Psoas muscle (tissue), 8 donors: Measurements from ENCODE around the gene HFM1. TPM values are rescaled to one million over a fixed set of nuclear protein-coding genes. Genes with fewer than 3 reads are reported as not detected.

ENCODE experiments used
- ATAC-seq, 4 donors: fragments of 200-7000 bp; cut with Tn5 transposase; one replicate each; pipeline ENCODE4 v1.9.1; 2020; ENCODE audit warnings: moderate library complexity in 3 of 4, mild to moderate bottlenecking in 2 of 4
- DNase-seq, 2 donors: peaks; one replicate each; pipeline ENCODE4 v3.0.0-alpha.2; 2020
- H3K27ac ChIP-seq: fragments of 200-600 bp; one replicate; pipeline ENCODE4 v1.8.0; 2022
- H3K27me3 ChIP-seq, 3 donors: fragments of 200-600 bp in 1 of 3; one replicate each; pipeline versions ENCODE4 v1.6.1 to v1.8.0; 2013 to 2022; ENCODE audit warnings: low read length in 2 of 3, mild to moderate bottlenecking in 2 of 3, moderate library complexity in 1 of 3; ENCODE audit not compliant: insufficient read depth in 3 of 3
- H3K36me3 ChIP-seq, 2 donors: fragments of 200-600 bp in 1 of 2; one replicate each; pipeline versions ENCODE4 v1.6.1 to v1.8.0; 2013 to 2022; ENCODE audit warnings: low read depth in 1 of 2, mild to moderate bottlenecking in 1 of 2, moderate library complexity in 1 of 2; ENCODE audit not compliant: insufficient read depth in 1 of 2
- H3K4me1 ChIP-seq: fragments of 200-600 bp; one replicate; pipeline ENCODE4 v1.8.0; 2022
- H3K4me3 ChIP-seq: fragments of 200-600 bp; one replicate; pipeline ENCODE4 v1.8.0; 2022; ENCODE audit warnings: mild to moderate bottlenecking
- H3K9me3 ChIP-seq: fragments of 200-600 bp; one replicate; pipeline ENCODE4 v1.8.0; 2022
- CTCF ChIP-seq: fragments of 200-600 bp; IDR thresholded peaks from one replicate; pipeline ENCODE4 v1.8.0; 2022; ENCODE audit warnings: antibody characterized with exemption
- WGBS, 3 donors: extraction: QIAGEN DNeasy Blood & Tissue Kit; methylation state at CpG; one replicate each; pipeline versions ENCODE4 v1.1.6 to v1.1.7; 2013; 5-methylcytosine and 5-hydroxymethylcytosine counted together
- intact Hi-C, 2 donors: fragments of 100-400 bp; cut with DNase I; formaldehyde crosslinking; loops; one replicate each; pipeline versions ENCODE4 v1.11.0 to v1.14.2; 2022
- polyA plus RNA-seq, 3 donors: library from polyadenylated mRNA; stranded (reverse); fragments of 200-250 nt; gene quantifications; one replicate each; pipeline ENCODE4 v1.2.3, GENCODE V29; 2013
- total RNA-seq, 4 donors: library from RNA; stranded (reverse); fragmentation: NEBNext Ultra II Directional in 2 of 4; extraction: Animal tissue kit (Norgen Biotek cat#: 25700) in 2 of 4; gene quantifications; one replicate each; pipeline versions ENCODE4 v1.2.1 to v1.2.4, GENCODE V29; 2021 to 2023
- donor health status: healthy with polysubstance abuse.
- donor health status: DM: no; HTN: no; CAD: no; lungs with moderate emphysema.
- donor health status: Bipolar disorder and iron deficiency.
- donor health status: healthy.
- donor health status: DM: yes; HTN: yes; CAD: no.
- donor health status: DM: no; HTN: no; CAD: no.
- donor health status: DM: no; HTN: no; CAD: no.
- donor health status: DM: yes; HTN: yes; CAD: no.

The HFM1 gene
- total and polyA plus RNA-seq, 7 donors = 0.08 to 3.1 (median 1.3) TPM

- 80 to 87% (median 84%) methylated on average over 1 of the region's 1 CpG for WGBS, 3 donors
These were observed 6.3 kb downstream of the HFM1 start for GRCh38 chr1:91398291-91398690.

GRCh38 chr1:91397605-91398004 lies 7.0 kb downstream of the HFM1 start:
- H3K9me3 ChIP-seq = no peaks in the 10 kb centered on the region
- H3K36me3 ChIP-seq = no peaks in the 10 kb centered on the region
- DNase-seq (no peak), ATAC-seq (no peak)
- TF ChIP-seq CTCF = no peak
- no peaks in the 10 kb centered on the region for H3K27me3 ChIP-seq
- 69 to 79% (median 74%) methylated on average over 4 of the region's 4 CpGs for WGBS, 3 donors
- intact Hi-C loops = no loop called here
- H3K4me3 ChIP-seq = no peak overlapping the region
- H3K4me1 ChIP-seq = no peaks in the 10 kb centered on the region
- no peak overlapping the region for H3K27ac ChIP-seq

More at GRCh38 chr1:91398291-91398690, 6.3 kb downstream of the HFM1 start:
- H3K36me3 ChIP-seq = no peaks in the 10 kb centered on the region
- no peak for ATAC-seq
- no peak for DNase-seq
- TF ChIP-seq CTCF = no peak
- H3K27me3 ChIP-seq = no peaks in the 10 kb centered on the region
- peaks cover 3% of the 10 kb centered on the region for H3K4me1 ChIP-seq
- H3K27ac ChIP-seq = no peak overlapping the region
- no peak overlapping the region for H3K4me3 ChIP-seq
- no peaks in the 10 kb centered on the region for H3K9me3 ChIP-seq
- intact Hi-C loops = no loop called here

GRCh38 chr1:91393042-91393441 lies 11.6 kb downstream of the HFM1 start:
- Histone ChIP-seq H3K9me3 (no peaks in the 10 kb centered on the region), H3K27ac (no peak overlapping the region), H3K27me3 (no peaks in the 10 kb centered on the region), H3K36me3 (no peaks in the 10 kb centered on the region), H3K4me1 (no peaks in the 10 kb centered on the region), H3K4me3 (no peak overlapping the region)
- no peak for ATAC-seq
- intact Hi-C loops = no loop called here
- DNase-seq = no peak
- no peak for TF ChIP-seq CTCF
- WGBS, 3 donors = 90 to 95% (median 94%) methylated on average over 1 of the region's 1 CpG

- no peak overlapping the region for H3K4me3 ChIP-seq
- no peaks in the 10 kb centered on the region for H3K36me3 ChIP-seq
- H3K27ac ChIP-seq = no peak overlapping the region
- H3K4me1 ChIP-seq = no peaks in the 10 kb centered on the region
- no peak for ATAC-seq
- H3K27me3 ChIP-seq = no peaks in the 10 kb centered on the region
- no peaks in the 10 kb centered on the region for H3K9me3 ChIP-seq
- DNase-seq = no peak
- WGBS, 3 donors = 73 to 81% (median 79%) methylated on average over 2 of the region's 2 CpGs
- intact Hi-C loops = no loop called here
- no peak for TF ChIP-seq CTCF
These were observed 18.5 kb downstream of the HFM1 start for GRCh38 chr1:91386109-91386508.

- H3K27ac ChIP-seq = no peak overlapping the region
- H3K9me3 ChIP-seq = no peaks in the 10 kb centered on the region
- no peak for TF ChIP-seq CTCF
- 60 to 78% (median 65%) methylated on average over 2 of the region's 2 CpGs for WGBS, 3 donors
- ATAC-seq (no peak), DNase-seq (no peak)
- H3K27me3 ChIP-seq = no peaks in the 10 kb centered on the region
- H3K36me3 ChIP-seq = no peaks in the 10 kb centered on the region
- H3K4me1 ChIP-seq = no peaks in the 10 kb centered on the region
- intact Hi-C loops = no loop called here
- H3K4me3 ChIP-seq = no peak overlapping the region
These were observed 21.2 kb downstream of the HFM1 start for GRCh38 chr1:91383456-91383855.
